DOHH2 (cell line): ENCODE measurements around the gene TMEM115.
A peak's percentile ranks its signal among the peaks of the same experiment; 100 is the strongest.

ENCODE experiments used
- H3F3A ChIP-seq: fragments of 200-600 bp; sonication (generic), shearing (Covaris generic); 2 replicates; pipeline ENCODE4 v1.6.0; 2016; ENCODE audit warnings: antibody characterized with exemption, mild to moderate bottlenecking; ENCODE audit not compliant: control insufficient read depth, insufficient read depth
- H3K27ac ChIP-seq: fragments of 200-600 bp; sonication (generic); 2 replicates; pipeline ENCODE4 v1.5.1; 2014; ENCODE audit warnings: low read depth, mild to moderate bottlenecking, low read length, moderate library complexity
- H3K27me3 ChIP-seq: fragments of 200-600 bp; sonication (generic); 2 replicates; pipeline ENCODE4 v1.6.1; 2014; ENCODE audit warnings: mild to moderate bottlenecking, low read length, mixed read lengths; ENCODE audit not compliant: control insufficient read depth
- H3K36me3 ChIP-seq: fragments of 200-600 bp; sonication (generic); 2 replicates; pipeline ENCODE4 v1.6.1; 2014; ENCODE audit warnings: mild to moderate bottlenecking, low read length, moderate library complexity, mixed read lengths; ENCODE audit not compliant: control insufficient read depth
- H3K4me1 ChIP-seq: fragments of 200-600 bp; sonication (generic); 2 replicates; pipeline ENCODE4 v1.6.1; 2014; ENCODE audit warnings: mild to moderate bottlenecking, low read length, mixed read lengths; ENCODE audit not compliant: control insufficient read depth
- H3K4me2 ChIP-seq: fragments of 200-600 bp; sonication (generic); 2 replicates; pipeline ENCODE4 v1.6.0; 2014; ENCODE audit warnings: mild to moderate bottlenecking, low read length, moderate library complexity
- H3K4me3 ChIP-seq: fragments of 200-600 bp; sonication (generic); 2 replicates; pipeline ENCODE4 v1.5.1; 2014; ENCODE audit warnings: mild to moderate bottlenecking, low read length, mixed read lengths
- H3K79me2 ChIP-seq: fragments of 200-600 bp; sonication (generic); 2 replicates; pipeline ENCODE4 v1.6.1; 2014; ENCODE audit warnings: mild to moderate bottlenecking, low read length, mixed read lengths; ENCODE audit not compliant: control insufficient read depth
- H3K9me2 ChIP-seq: fragments of 200-600 bp; sonication (generic); replicated peaks from 2 replicates; pipeline ENCODE4 v1.6.1; 2014; ENCODE audit warnings: mild to moderate bottlenecking, low read length, mixed read lengths; ENCODE audit not compliant: control insufficient read depth
- H3K9me3 ChIP-seq: fragments of 200-600 bp; sonication (generic); 2 replicates; pipeline ENCODE4 v1.6.1; 2014; ENCODE audit warnings: antibody characterized with exemption, low read length, mixed read lengths; ENCODE audit not compliant: control insufficient read depth, insufficient read depth
- H4K20me1 ChIP-seq: fragments of 200-600 bp; sonication (generic); 2 replicates; pipeline ENCODE4 v1.6.0; 2014; ENCODE audit warnings: low read depth, mild to moderate bottlenecking, antibody characterized with exemption, low read length, moderate library complexity; ENCODE audit not compliant: control insufficient read depth, insufficient read depth
- CTCF ChIP-seq: fragments of 200-600 bp; sonication (generic); IDR thresholded peaks from one replicate; pipeline ENCODE4 v1.5.1; 2014; ENCODE audit warnings: antibody characterized with exemption, mild to moderate bottlenecking, low read depth, low read length; ENCODE audit not compliant: poor library complexity, severe bottlenecking
- EZH2phosphoT487 ChIP-seq: fragments of 200-600 bp; sonication (generic); IDR thresholded peaks from 2 replicates; pipeline ENCODE4 v1.6.1; 2017; ENCODE audit warnings: borderline replicate concordance, mild to moderate bottlenecking, antibody characterized with exemption, low read length, moderate library complexity, mixed read lengths

The TMEM115 gene

GRCh38 chr3:50371133-50371685 is 11.9 kb upstream of the TMEM115 start:
- H3K27ac ChIP-seq = no peak overlapping the region
- H3K36me3 ChIP-seq = no peaks in the 10 kb centered on the region
- no peak for TF ChIP-seq EZH2phosphoT487
- TF ChIP-seq CTCF = no peak
- H3K27me3 ChIP-seq = peaks cover 8% of the 10 kb centered on the region
- H4K20me1 ChIP-seq = no peaks in the 10 kb centered on the region
- no peak overlapping the region for H3K4me3 ChIP-seq
- H3K9me2 ChIP-seq = no peaks in the 10 kb centered on the region
- H3F3A ChIP-seq = no peaks in the 10 kb centered on the region
- H3K9me3 ChIP-seq = no peaks in the 10 kb centered on the region
- H3K4me2 ChIP-seq = no peak overlapping the region
- H3K79me2 ChIP-seq = no peaks in the 10 kb centered on the region
- no peaks in the 10 kb centered on the region for H3K4me1 ChIP-seq

- Histone ChIP-seq H4K20me1 (no peaks in the 10 kb centered on the region), H3F3A (no peaks in the 10 kb centered on the region), H3K27me3 (peaks cover 14% of the 10 kb centered on the region), H3K79me2 (no peaks in the 10 kb centered on the region), H3K4me1 (peaks cover 3% of the 10 kb centered on the region), H3K27ac (no peak overlapping the region), H3K4me3 (no peak overlapping the region), H3K36me3 (no peaks in the 10 kb centered on the region), H3K4me2 (no peak overlapping the region), H3K9me3 (no peaks in the 10 kb centered on the region), H3K9me2 (no peaks in the 10 kb centered on the region)
- TF ChIP-seq EZH2phosphoT487 = no peak
- TF ChIP-seq CTCF = peak; percentile 40
These were observed 11.3 kb upstream of the TMEM115 start for GRCh38 chr3:50370594-50370993.

GRCh38 chr3:50369012-50369670 is 9.8 kb upstream of the TMEM115 start:
- Histone ChIP-seq H3K4me3 (no peak overlapping the region), H3K27me3 (peaks cover 15% of the 10 kb centered on the region), H4K20me1 (no peaks in the 10 kb centered on the region), H3K4me1 (peaks cover 10% of the 10 kb centered on the region), H3K79me2 (no peaks in the 10 kb centered on the region), H3K36me3 (no peaks in the 10 kb centered on the region), H3K4me2 (no peak overlapping the region), H3K9me3 (no peaks in the 10 kb centered on the region), H3F3A (no peaks in the 10 kb centered on the region), H3K9me2 (no peaks in the 10 kb centered on the region), H3K27ac (no peak overlapping the region)
- TF ChIP-seq CTCF = no peak
- no peak for TF ChIP-seq EZH2phosphoT487
